AG09309 (cell line): ENCODE data around the gene COPS7A.
A peak's percentile ranks its signal among the peaks of the same experiment; 100 is the strongest.

Experiments used
- DNase-seq: peaks from one replicate; pipeline ENCODE4 v3.0.0-alpha.2; 2010; ENCODE audit warnings: low read depth
- H3K4me3 ChIP-seq: 2 replicates; pipeline ENCODE4 v1.5.1; 2011; ENCODE audit warnings: mild to moderate bottlenecking, low read depth, low read length, moderate library complexity; ENCODE audit not compliant: control insufficient read depth
- CTCF ChIP-seq: IDR thresholded peaks from 2 replicates; pipeline ENCODE4 v1.5.1; 2011; ENCODE audit warnings: mild to moderate bottlenecking, low read depth, low read length, inconsistent platforms; ENCODE audit not compliant: insufficient read depth, control insufficient read depth; ENCODE audit errors: missing control alignments

COPS7A gene

GRCh38 chr12:6691473-6691872 lies 32.4 kb upstream of the COPS7A start:
- no peak for TF ChIP-seq CTCF
- no peak overlapping the region for H3K4me3 ChIP-seq
- DNase-seq, result peak; percentile 48

- H3K4me3 ChIP-seq, result no peak overlapping the region
- no peak for TF ChIP-seq CTCF
- DNase-seq, result no peak
Observed at GRCh38 chr12:6692888-6693287, 31.0 kb upstream of the COPS7A start.

- H3K4me3 ChIP-seq, result no peak overlapping the region
- DNase-seq, result no peak
- no peak for TF ChIP-seq CTCF
Observed at GRCh38 chr12:6693832-6694355, 30.0 kb upstream of the COPS7A start.

- DNase-seq, result no peak
- TF ChIP-seq CTCF, result no peak
- H3K4me3 ChIP-seq, result no peak overlapping the region
Observed at GRCh38 chr12:6694701-6695100, 29.1 kb upstream of the COPS7A start.

- DNase-seq, result no peak
- no peak overlapping the region for H3K4me3 ChIP-seq
- TF ChIP-seq CTCF, result no peak
Observed at GRCh38 chr12:6695313-6696045, 28.4 kb upstream of the COPS7A start.

GRCh38 chr12:6696690-6697583 lies 26.9 kb upstream of the COPS7A start:
- no peak for DNase-seq
- no peak for TF ChIP-seq CTCF
- no peak overlapping the region for H3K4me3 ChIP-seq
